Upper lobe of left lung (tissue), 6 donors: ENCODE results near the gene PITPNM2. TPM values are rescaled to one million over a fixed set of nuclear protein-coding genes. Genes with fewer than 3 reads are reported as not detected.

Source experiments
- ATAC-seq, 2 donors: fragments of 200-7000 bp; cut with Tn5 transposase; one replicate each; pipeline ENCODE4 v1.9.1; 2022; ENCODE audit warnings: mild to moderate bottlenecking in 2 of 2, moderate library complexity in 2 of 2; ENCODE audit not compliant: low FRiP score in 2 of 2
- DNase-seq, 2 donors: peaks; one replicate each; pipeline ENCODE4 v3.0.0-alpha.2; 2019 to 2020
- H3K27ac ChIP-seq, 4 donors: fragments of 200-600 bp; sonication (generic); one replicate each; pipeline ENCODE4 v1.5.1; 2016 to 2019
- H3K27me3 ChIP-seq, 4 donors: fragments of 200-600 bp; sonication (generic); one replicate each; pipeline ENCODE4 v1.5.1; 2017 to 2019
- H3K36me3 ChIP-seq, 4 donors: fragments of 200-600 bp; sonication (generic); one replicate each; pipeline ENCODE4 v1.5.1; 2016 to 2019
- H3K4me1 ChIP-seq, 4 donors: fragments of 200-600 bp; sonication (generic); one replicate each; pipeline ENCODE4 v1.5.1; 2018 to 2019
- H3K4me3 ChIP-seq, 4 donors: fragments of 200-600 bp; sonication (generic); one replicate each; pipeline ENCODE4 v1.5.1; 2017 to 2019; ENCODE audit warnings: mild to moderate bottlenecking in 2 of 4, moderate library complexity in 1 of 4
- H3K9me3 ChIP-seq, 4 donors: fragments of 200-600 bp; sonication (generic); one replicate each; pipeline ENCODE4 v1.5.1; 2018 to 2019
- CTCF ChIP-seq, 6 experiments: fragments of 450-650 bp in 4 of 6; fragments of 200-600 bp in 2 of 6; sonication (generic) in 2 of 6; IDR thresholded peaks; one replicate each; pipeline ENCODE4 v1.5.1; 2016 to 2019; ENCODE audit warnings: antibody characterized with exemption in 6 of 6
- EP300 ChIP-seq, 4 donors: sonication (generic); formaldehyde crosslinking; IDR thresholded peaks; one replicate each; pipeline ENCODE4 v1.5.1; 2017; ENCODE audit warnings: antibody characterized with exemption in 4 of 4, control low read depth in 2 of 4
- POLR2A ChIP-seq, 4 donors: fragments of 450-650 bp; IDR thresholded peaks; one replicate each; pipeline ENCODE4 v1.5.1; 2016 to 2017; ENCODE audit warnings: antibody characterized with exemption in 4 of 4, mild to moderate bottlenecking in 2 of 4
- POLR2AphosphoS5 ChIP-seq, 2 donors: sonication (generic); formaldehyde crosslinking; IDR thresholded peaks; one replicate each; pipeline ENCODE4 v1.5.1; 2017; ENCODE audit warnings: antibody characterized with exemption in 2 of 2
- WGBS, 2 donors: methylation state at CpG; one replicate each; pipeline ENCODE4 v1.1.5; 2017 to 2018; 5-methylcytosine and 5-hydroxymethylcytosine counted together
- total RNA-seq, 6 donors: library from RNA; depleted of rRNA in 4 of 6; stranded (reverse); fragments of >200 nt in 4 of 6; gene quantifications; one replicate each; pipeline versions ENCODE4 v1.1.0 to v1.2.1, GENCODE V29; 2016 to 2021
- donor health status: DM: no; HTN: no; CAD: no; lungs with moderate emphysema.
- donor health status: DM: no; HTN: yes; CAD: no; lungs with severe emphysema.

Gene PITPNM2
- total RNA-seq, 6 donors from 2014 or later, result 17.5 to 56.6 (median 29.4) TPM

- H3K4me3 ChIP-seq, result no peak overlapping the region
- TF ChIP-seq EP300 (IDR thresholded peaks at IDR 0.05), result no peak
- TF ChIP-seq CTCF (IDR thresholded peaks at IDR 0.05), result no peak
- no peak for TF ChIP-seq POLR2A (IDR thresholded peaks at IDR 0.05)
- TF ChIP-seq POLR2AphosphoS5 (IDR thresholded peaks at IDR 0.05), result no peak
- 78 to 80% methylated on average over 4 of the region's 4 CpGs for WGBS, 2 donors
- H3K4me1 ChIP-seq, result peaks cover 10 to 40% (median 30%) of the 10 kb centered on the region in 4 donors
- DNase-seq (no peak), ATAC-seq (no peak)
- H3K27ac ChIP-seq, result no peak overlapping the region
- no peaks in the 10 kb centered on the region for H3K9me3 ChIP-seq
- no peaks in the 10 kb centered on the region for H3K27me3 ChIP-seq
- no peaks in the 10 kb centered on the region for H3K36me3 ChIP-seq
Measured at GRCh38 chr12:123129621-123130020, 21.3 kb downstream of the PITPNM2 start.

- TF ChIP-seq EP300 (IDR thresholded peaks at IDR 0.05) (no peak), CTCF (IDR thresholded peaks at IDR 0.05) (no peak), POLR2AphosphoS5 (IDR thresholded peaks at IDR 0.05) (no peak), POLR2A (IDR thresholded peaks at IDR 0.05) (no peak)
- no peak for ATAC-seq
- Histone ChIP-seq H3K36me3 (no peaks in the 10 kb centered on the region), H3K4me3 (no peak overlapping the region), H3K27me3 (no peaks in the 10 kb centered on the region), H3K27ac (peak overlapping the region in 1 of 4 donors; percentile 13), H3K9me3 (no peaks in the 10 kb centered on the region), H3K4me1 (peaks cover 9 to 28% (median 20%) of the 10 kb centered on the region in 4 donors)
- DNase-seq, result no peak
- 92 to 95% methylated on average over 4 to 6 of the region's 6 CpGs for WGBS, 2 donors
Measured at GRCh38 chr12:123127182-123127495, 23.8 kb downstream of the PITPNM2 start.

- Histone ChIP-seq H3K9me3 (no peaks in the 10 kb centered on the region), H3K4me3 (no peak overlapping the region), H3K27ac (peak overlapping the region in 1 of 4 donors; percentile 13), H3K27me3 (no peaks in the 10 kb centered on the region), H3K4me1 (peaks cover 11 to 28% (median 16%) of the 10 kb centered on the region in 4 donors), H3K36me3 (no peaks in the 10 kb centered on the region)
- WGBS, 2 donors, result 70 to 83% methylated on average over 4 to 6 of the region's 6 CpGs
- ATAC-seq (peak; percentile 78 to 93), DNase-seq (no peak)
- TF ChIP-seq POLR2AphosphoS5 (IDR thresholded peaks at IDR 0.05) (peak; percentile 47 to 56), POLR2A (IDR thresholded peaks at IDR 0.05) (no peak), EP300 (IDR thresholded peaks at IDR 0.05) (no peak), CTCF (IDR thresholded peaks at IDR 0.05) (no peak)
Measured at GRCh38 chr12:123126294-123127181, 24.4 kb downstream of the PITPNM2 start.

GRCh38 chr12:123122626-123123025 is 28.3 kb downstream of the PITPNM2 start:
- Histone ChIP-seq H3K4me3 (no peak overlapping the region), H3K4me1 (peaks cover 5 to 35% (median 23%) of the 10 kb centered on the region in 4 donors), H3K36me3 (no peaks in the 10 kb centered on the region), H3K9me3 (no peaks in the 10 kb centered on the region), H3K27ac (peak overlapping the region in 1 of 4 donors; percentile 3), H3K27me3 (no peaks in the 10 kb centered on the region)
- WGBS, 2 donors, result 49 to 61% methylated on average over 3 of the region's 3 CpGs
- ATAC-seq (no peak), DNase-seq (no peak)
- TF ChIP-seq EP300 (IDR thresholded peaks at IDR 0.05) (no peak), POLR2AphosphoS5 (IDR thresholded peaks at IDR 0.05) (no peak), POLR2A (IDR thresholded peaks at IDR 0.05) (no peak), CTCF (IDR thresholded peaks at IDR 0.05) (no peak)
